Measurements from ENCODE around the gene FAM163B. TPM values are rescaled to one million over a fixed set of nuclear protein-coding genes. Genes with fewer than 3 reads are reported as not detected.
A peak's percentile ranks its signal among the peaks of the same experiment; 100 is the strongest.

FAM163B gene
- total and polyA plus RNA-seq, 2 donors from 2014 or later: 0.54 TPM; not detected in 1

DNA sequence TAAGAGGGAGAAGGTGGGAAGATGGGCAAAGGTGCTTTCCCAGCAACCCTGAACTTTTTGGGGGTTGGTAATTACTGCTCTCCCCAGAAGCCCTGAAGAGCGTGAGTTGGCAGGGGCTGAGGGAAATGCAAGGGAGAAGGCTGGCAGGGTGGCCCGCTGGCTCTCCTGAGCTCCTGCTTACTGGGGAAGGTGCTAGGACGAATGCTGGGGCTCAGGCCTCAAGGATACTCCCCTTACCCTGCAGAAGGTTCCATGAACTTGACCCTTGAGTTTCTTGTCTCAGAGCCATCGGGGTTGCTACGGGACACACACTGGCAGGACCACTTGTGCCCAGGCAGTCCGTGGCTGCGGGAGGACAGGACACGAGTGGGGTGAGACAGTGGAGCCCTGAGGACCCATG is 1.2 kb downstream of the FAM163B start:
- TF ChIP-seq, protein P1, sequence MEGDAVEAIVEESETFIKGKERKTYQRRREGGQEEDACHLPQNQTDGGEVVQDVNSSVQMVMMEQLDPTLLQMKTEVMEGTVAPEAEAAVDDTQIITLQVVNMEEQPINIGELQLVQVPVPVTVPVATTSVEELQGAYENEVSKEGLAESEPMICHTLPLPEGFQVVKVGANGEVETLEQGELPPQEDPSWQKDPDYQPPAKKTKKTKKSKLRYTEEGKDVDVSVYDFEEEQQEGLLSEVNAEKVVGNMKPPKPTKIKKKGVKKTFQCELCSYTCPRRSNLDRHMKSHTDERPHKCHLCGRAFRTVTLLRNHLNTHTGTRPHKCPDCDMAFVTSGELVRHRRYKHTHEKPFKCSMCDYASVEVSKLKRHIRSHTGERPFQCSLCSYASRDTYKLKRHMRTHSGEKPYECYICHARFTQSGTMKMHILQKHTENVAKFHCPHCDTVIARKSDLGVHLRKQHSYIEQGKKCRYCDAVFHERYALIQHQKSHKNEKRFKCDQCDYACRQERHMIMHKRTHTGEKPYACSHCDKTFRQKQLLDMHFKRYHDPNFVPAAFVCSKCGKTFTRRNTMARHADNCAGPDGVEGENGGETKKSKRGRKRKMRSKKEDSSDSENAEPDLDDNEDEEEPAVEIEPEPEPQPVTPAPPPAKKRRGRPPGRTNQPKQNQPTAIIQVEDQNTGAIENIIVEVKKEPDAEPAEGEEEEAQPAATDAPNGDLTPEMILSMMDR (IDR thresholded peaks at IDR 0.05; ENCODE audit: borderline replicate concordance, extremely low read depth, insufficient read depth): no peak
- H3K9ac ChIP-seq (ENCODE audit: low read length in 3 of 3): no peak overlapping the region
- no peaks in the 10 kb centered on the region for H3K36me3 ChIP-seq (ENCODE audit: control insufficient read depth in 2 of 3, insufficient read depth in 3 of 3, low read length in 3 of 3)
- H3K9me3 ChIP-seq (ENCODE audit: control insufficient read depth in 2 of 3, insufficient read depth in 1 of 3, low read length in 3 of 3): no peaks in the 10 kb centered on the region
- intact Hi-C loops (cut with DNase I): no loop called here
- FAIRE-seq (no peak), DNase-seq (peak in 1 of 5 donors; percentile 49)
- no peaks in the 10 kb centered on the region for H3K4me1 ChIP-seq (ENCODE audit: control insufficient read depth in 2 of 3, insufficient read depth in 2 of 3, low read depth in 1 of 3, low read length in 3 of 3)
- H3K27ac ChIP-seq (ENCODE audit: low read depth in 2 of 2, low read length in 2 of 2): no peak overlapping the region
- peaks cover 2% of the 10 kb centered on the region for H3K27me3 ChIP-seq (ENCODE audit: control insufficient read depth, insufficient read depth, low read length)
- no peak overlapping the region for H3K4me3 ChIP-seq (ENCODE audit: low read length in 3 of 3)

DNA sequence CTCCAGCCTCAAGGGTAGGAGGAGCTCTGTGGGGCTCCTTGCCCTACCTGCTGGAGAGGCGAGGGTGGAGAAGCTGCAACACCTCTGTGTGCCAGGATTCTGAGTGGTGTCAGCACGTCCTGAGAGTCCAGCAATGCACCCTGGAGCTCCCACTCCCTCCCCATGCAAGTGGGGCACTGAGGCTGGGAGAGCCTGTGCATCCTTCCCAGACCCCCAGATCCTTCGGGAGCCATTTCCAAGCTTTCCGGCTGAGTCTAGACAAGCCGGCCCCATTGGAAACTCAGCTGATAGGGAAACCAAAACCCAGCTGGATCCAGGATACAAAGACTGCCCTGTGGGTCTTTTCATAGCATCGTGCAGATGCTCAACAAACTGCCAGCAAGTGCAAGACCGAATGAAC is 1.8 kb downstream of the FAM163B start:
- no peak overlapping the region for H3K27ac ChIP-seq (ENCODE audit: low read depth in 2 of 2, low read length in 2 of 2)
- intact Hi-C loops (cut with DNase I): no loop called here
- H3K9ac ChIP-seq (ENCODE audit: low read length in 3 of 3): no peak overlapping the region
- H3K36me3 ChIP-seq (ENCODE audit: control insufficient read depth in 2 of 3, insufficient read depth in 3 of 3, low read length in 3 of 3): no peaks in the 10 kb centered on the region
- TF ChIP-seq, protein P1 (IDR thresholded peaks at IDR 0.05; ENCODE audit: borderline replicate concordance, extremely low read depth, insufficient read depth): no peak
- H3K4me1 ChIP-seq (ENCODE audit: control insufficient read depth in 2 of 3, insufficient read depth in 2 of 3, low read depth in 1 of 3, low read length in 3 of 3): no peaks in the 10 kb centered on the region
- peaks cover 2% of the 10 kb centered on the region for H3K27me3 ChIP-seq (ENCODE audit: control insufficient read depth, insufficient read depth, low read length)
- no peak overlapping the region for H3K4me3 ChIP-seq (ENCODE audit: low read length in 3 of 3)
- no peaks in the 10 kb centered on the region for H3K9me3 ChIP-seq (ENCODE audit: control insufficient read depth in 2 of 3, insufficient read depth in 1 of 3, low read length in 3 of 3)
- DNase-seq (no peak), FAIRE-seq (no peak)

DNA sequence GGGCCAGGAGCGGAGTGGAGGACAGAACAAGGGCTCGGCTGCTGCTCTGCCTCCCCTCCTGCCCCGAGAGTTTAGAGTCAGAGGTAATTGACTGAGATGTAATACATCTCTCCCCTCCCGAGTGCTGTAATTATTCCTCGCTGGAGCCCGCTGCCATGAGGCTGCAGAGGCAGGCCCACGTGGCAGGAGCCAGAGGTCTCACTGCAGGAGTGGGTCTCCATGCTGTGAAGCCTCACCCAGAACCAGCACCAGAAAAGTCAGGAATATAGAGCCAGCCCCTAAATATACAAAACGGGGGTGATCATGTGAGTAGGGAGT is 2.5 kb downstream of the FAM163B start:
- no peaks in the 10 kb centered on the region for H3K4me1 ChIP-seq (ENCODE audit: control insufficient read depth in 2 of 3, insufficient read depth in 2 of 3, low read depth in 1 of 3, low read length in 3 of 3)
- intact Hi-C loops (cut with DNase I): no loop called here
- peaks cover 2% of the 10 kb centered on the region for H3K27me3 ChIP-seq (ENCODE audit: control insufficient read depth, insufficient read depth, low read length)
- no peaks in the 10 kb centered on the region for H3K9me3 ChIP-seq (ENCODE audit: control insufficient read depth in 2 of 3, insufficient read depth in 1 of 3, low read length in 3 of 3)
- no peak overlapping the region for H3K27ac ChIP-seq (ENCODE audit: low read depth in 2 of 2, low read length in 2 of 2)
- FAIRE-seq (no peak), DNase-seq (peak in 1 of 5 donors; percentile 35)
- H3K4me3 ChIP-seq (ENCODE audit: low read length in 3 of 3): no peak overlapping the region
- TF ChIP-seq, protein P1 (IDR thresholded peaks at IDR 0.05; ENCODE audit: borderline replicate concordance, extremely low read depth, insufficient read depth): no peak
- no peaks in the 10 kb centered on the region for H3K36me3 ChIP-seq (ENCODE audit: control insufficient read depth in 2 of 3, insufficient read depth in 3 of 3, low read length in 3 of 3)
- H3K9ac ChIP-seq (ENCODE audit: low read length in 3 of 3): no peak overlapping the region

Measured in kidney (tissue), 14 donors.